ENCODE data around the gene PPP1R16B.

- TF ChIP-seq CTCF (IDR thresholded peaks at IDR 0.05; ENCODE audit: poor library complexity, severe bottlenecking) (no peak), EP300 (conservative IDR thresholded peaks at IDR 0.05; ENCODE audit: poor library complexity, severe bottlenecking) (no peak), REST (IDR thresholded peaks at IDR 0.05; ENCODE audit: borderline replicate concordance) (no peak), TAF1 (IDR thresholded peaks at IDR 0.05; ENCODE audit: low read depth) (no peak), EZH2 (IDR thresholded peaks at IDR 0.05; ENCODE audit: borderline replicate concordance, insufficient read depth, low read length, poor library complexity, severe bottlenecking) (no peak), RAD21 (conservative IDR thresholded peaks at IDR 0.05) (no peak), MXI1 (conservative IDR thresholded peaks at IDR 0.05; ENCODE audit: poor library complexity, severe bottlenecking) (no peak)
Measured at GRCh38 chr20:38950254-38950653, 144.8 kb downstream of the PPP1R16B start.
